A172 (cell line): ENCODE results near the gene ETV1. TPM values are rescaled to one million over a fixed set of nuclear protein-coding genes. Genes with fewer than 3 reads are reported as not detected.
A peak's percentile ranks its signal among the peaks of the same experiment; 100 is the strongest.

Source experiments
- DNase-seq: peaks from one replicate; pipeline ENCODE4 v3.0.0-alpha.2; 2015; ENCODE audit warnings: low spot score
- total RNA-seq: library from RNA; depleted of rRNA; stranded (reverse); fragments of >200 nt; shearing (Covaris generic); gene quantifications from 2 replicates; pipeline ENCODE4 v1.2.3, GENCODE V29; 2014

ETV1 gene
- total RNA-seq, 1 experiment from 2014 or later, result 5.2 TPM

DNA sequence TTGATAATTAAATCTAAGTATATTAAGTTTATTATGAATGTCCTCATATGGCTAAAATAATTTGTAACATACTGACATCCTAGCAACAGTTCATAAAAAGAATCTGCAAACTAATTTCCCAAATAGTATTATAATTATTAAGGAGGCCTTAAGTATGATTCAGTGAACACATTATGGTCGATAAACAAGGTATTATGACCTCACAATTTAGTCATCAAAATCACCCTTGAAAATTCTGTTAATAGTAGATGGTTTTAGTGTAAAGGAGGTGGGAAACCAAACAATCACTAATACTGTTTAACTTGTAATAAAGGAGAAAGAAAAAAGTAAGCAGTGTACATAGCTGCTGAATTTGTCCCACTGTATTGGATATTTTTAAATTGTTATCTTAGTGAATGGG lies 2.1 kb downstream of the ETV1 start:
- no peak for DNase-seq

DNA sequence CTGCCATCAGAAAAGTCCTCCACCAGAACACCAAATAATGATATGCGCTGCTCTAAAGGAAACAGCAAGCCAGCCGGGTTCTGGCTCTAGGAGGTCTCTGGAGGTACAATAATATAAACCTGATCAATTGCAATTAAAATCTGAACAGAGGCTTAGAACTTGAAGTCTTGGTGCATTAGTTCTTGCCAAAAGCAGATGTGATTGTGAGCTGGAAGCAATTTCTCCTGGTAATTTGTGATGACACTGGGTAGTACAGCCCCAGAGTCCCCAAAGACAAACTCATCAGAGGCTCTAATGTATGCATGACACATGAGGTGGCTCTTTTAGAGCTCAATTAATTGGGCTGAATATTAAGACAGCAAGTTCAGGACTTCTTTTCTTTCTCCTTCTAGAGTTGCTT lies 3.3 kb downstream of the ETV1 start:
- no peak for DNase-seq

DNA sequence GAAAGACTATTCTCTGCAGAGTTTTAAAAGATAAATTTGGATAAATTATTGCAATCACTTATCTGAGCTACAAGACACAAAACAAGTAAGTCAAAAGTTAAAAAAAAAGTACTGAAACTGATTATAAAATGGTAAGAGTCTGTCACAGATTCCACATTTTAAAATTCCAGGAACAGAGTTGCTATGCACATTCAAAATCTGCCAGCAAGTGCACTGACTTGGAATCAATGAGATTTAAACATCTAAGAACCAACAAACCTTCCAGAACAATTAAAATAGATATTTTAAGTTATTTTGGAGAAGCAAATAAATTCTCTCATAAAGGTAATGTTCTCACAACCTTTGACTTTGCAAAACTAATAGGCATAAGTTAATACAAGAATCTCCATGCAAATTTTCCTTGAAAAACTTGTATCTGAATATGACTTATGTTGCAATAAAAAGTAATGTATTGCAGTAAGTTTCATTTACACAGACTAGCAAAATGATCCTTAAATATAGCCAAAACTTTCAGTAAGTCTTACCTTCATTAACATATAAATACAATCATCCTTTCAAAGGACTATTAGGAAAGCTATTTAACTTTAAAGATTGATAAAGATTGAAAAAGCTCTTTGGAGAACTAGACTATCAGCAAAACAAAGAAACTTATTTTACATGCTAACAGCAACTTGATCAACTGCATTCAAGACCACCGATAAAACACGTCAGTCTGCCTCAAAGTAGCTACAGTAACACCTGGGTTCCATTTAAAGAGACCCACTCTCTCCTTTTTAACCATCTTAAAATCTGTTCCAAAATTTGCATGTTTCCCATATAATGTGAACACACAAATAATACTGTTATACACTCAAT lies 4.4 kb downstream of the ETV1 start:
- DNase-seq, result no peak

DNA sequence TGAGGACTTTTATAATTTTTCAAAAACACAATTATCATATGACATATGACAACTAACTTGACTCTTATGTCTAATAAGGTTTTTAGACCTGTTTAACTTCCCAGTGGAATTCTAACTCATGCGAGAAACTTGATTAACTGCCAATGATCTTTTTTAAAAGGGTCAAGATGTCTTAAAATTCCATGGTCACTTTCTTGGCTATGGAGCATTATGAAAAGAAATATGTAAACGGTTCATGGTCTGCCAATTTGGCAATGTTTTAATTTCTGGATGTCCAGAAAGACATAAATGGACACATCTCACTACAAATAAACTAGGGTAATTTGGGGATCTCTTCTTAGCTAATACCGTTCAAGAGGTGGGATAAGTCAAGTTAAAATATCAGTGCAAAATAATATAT lies 5.4 kb downstream of the ETV1 start:
- no peak for DNase-seq

DNA sequence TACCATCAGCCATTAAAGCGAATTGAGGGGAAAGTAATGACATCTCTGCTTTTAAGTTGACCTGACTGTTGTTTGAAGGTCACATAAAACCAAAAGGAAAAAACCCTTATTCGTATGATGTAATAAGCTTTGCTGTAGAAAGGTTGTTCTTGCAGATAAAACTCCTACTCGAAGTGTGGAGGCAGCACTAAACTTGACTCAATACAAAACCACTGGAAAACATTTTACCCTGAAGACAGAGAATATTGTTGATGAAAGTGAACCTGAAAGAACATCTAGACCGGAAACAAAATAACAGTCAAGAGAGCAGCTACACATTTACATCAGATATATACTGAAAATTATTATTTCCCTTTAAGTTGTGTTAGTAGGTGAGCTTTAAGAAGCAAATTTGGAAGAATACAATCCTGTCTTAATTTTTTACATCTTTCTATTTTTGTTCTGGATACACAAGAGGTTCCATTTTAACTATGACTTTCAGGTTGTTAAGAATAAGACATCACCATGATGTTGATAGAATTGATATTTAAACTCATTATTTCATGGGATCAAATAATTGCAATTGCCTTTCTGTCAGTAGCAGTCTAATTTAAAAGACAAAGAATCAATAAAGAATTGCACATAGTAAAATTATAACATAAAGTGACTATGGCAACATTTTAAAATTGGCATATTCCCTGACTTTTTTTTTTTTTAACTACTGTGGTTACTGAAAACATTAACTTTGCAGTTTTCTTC lies 6.4 kb downstream of the ETV1 start:
- DNase-seq, result no peak

DNA sequence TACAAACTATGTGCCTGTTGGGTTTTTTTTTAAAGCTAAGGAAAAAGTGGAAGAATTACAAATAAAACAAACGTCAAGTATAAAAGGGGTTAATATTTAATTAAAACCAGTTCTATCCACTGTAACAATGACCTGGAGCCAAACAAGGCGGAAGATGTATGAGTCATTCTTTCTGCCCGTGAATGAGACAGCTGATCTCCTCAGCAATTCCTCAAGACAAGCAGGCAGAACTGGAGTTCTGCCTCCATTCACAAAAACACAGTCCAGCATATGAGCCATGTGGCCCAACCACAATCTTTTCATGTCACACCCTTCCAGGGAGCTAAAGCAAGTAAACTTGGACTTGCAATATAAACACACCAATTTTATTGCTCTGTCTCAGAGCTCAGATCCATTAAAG lies 8.4 kb downstream of the ETV1 start:
- peak; percentile 97 for DNase-seq

DNA sequence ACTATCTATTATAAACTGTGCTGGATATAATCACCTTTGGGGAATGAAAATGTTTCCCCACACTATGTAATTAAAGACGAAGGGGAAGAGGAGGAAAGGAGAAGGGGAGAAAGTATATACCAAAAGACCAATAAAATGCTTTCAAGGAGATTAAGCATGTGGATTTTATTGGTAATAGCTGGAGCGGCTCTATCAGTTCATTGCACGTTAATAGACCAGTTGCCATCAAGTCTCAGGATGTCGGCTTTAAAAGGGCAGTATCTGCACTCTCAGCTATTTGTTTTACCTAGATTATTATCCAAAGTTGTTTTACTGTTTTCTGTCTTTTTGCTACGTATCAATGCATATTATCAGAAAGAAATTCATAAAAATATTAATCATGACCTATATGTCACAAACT lies 9.0 kb downstream of the ETV1 start:
- DNase-seq, result no peak

DNA sequence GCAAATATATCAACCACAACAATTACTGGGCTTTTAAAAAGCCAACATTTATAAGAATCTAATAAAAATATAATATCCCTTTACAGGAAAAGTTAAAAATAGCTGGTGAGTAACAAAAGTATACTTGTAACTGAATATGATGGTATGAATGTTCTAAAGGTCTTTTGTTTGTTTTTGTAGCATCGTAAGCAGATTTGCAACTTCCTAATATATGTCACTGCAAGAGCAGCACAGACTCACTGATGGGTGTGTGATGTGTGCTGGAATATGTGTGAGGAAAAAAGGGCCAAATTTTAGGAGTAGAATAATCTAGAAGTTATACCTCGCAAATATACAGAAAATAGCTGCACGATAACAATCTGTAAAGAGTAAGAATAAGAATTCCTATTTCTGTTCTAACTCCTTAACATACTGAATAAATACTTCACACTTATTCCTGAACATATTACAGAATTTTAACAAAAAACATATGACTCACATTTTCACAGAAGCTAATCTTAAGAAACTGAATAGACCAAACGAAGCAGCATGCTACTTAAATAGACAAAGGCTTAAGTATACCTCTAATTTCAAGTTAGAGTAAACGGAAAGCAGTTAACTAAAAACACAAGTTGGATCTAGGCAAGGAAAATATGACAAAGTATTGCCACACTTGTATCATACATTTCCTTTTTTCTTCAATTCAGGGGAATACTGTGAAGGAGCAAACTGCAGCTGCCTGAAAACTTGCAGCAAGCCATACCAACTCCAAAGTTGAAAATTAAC lies 9.6 kb downstream of the ETV1 start:
- DNase-seq, result no peak

DNA sequence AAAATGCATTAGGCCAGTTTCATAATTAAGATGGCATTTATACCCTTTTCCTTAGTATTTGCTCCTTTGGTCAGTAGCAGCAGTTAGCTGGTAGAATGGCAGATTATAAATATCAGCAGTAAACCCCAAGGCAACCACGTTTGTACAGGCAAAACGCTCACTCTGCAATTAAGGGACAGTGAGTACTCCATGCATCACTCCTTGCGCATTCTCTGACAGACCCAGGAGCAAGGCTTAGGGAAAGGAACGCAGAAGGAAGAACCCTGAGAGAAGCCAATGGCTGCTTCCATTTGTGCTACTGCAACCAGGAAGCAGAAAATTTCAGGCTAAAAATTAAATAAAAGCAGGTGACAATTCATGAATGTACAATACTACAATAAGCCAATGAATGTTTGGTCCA lies 12.9 kb downstream of the ETV1 start:
- no peak for DNase-seq

DNA sequence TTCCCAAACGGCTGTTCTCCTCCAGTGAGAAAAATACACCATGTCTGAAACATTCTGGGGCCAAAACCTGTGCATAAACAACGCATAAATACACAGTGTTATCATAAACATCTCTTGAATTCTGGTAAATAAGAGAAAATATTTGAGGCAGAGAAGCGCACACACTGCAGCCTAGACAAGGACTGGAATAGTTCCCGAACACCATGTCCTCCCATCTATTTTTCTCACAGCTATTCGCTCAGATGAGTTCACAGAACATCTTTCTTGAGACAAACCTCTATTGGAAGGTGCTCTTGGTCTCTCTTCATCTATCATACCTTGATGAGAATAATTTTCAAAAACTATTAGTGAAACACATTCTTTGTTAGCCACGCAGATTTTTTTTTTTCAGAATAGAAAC lies 24.4 kb downstream of the ETV1 start:
- no peak for DNase-seq

DNA sequence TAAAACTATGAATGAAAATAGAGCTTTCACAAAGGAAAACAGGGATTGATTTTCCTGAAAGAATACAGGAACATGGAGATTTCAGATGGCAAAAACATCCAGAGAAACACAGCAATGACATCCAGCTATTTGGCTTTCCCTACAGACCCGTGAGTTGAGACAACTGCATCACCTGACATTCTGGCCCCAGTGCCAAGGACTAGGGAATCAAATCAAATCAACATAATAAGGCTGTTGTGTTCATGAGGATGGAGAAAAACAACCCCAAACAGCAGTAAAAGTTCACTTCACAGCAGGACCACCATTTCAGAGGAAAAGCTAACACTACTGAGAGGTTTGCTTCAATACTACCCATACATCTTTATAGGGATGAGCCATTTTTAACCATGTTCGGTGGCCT lies 25.5 kb downstream of the ETV1 start:
- no peak for DNase-seq

DNA sequence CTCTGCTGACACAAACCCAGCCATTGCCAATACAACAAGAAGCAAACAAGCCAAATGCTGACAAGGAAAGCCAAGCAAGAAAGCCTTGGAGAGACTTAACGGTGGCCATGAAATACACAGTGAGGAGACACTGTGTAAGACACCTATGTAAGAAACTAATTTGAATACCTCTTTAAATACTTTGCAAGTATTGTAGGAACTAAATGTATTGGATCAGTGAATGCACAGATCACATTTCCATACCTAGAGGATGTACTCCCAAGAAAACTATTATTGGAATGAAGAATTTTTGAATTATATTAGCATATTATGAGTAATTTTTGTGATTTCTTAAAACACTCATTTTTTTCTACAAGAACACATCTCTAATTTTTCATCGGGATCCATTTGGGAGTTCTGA lies 34.0 kb downstream of the ETV1 start:
- no peak for DNase-seq

DNA sequence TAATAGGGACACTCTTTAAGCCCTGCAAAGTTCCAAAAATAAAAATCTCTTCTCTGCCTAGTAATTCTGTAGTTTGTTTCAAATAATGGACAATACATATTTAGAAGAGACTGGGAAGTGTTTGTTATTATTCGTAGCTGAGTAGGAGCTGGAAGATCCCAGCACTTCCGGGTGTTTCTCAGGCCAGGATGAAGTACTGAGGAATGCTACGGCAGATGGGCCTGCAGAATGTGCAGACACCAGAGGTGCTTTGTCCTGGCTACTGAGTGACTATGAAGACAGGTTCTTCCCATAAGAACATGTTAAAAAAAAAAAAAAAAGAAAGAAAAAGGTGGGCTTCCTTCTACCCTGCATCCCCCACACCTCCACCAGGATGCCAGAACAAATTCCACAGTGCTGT lies 36.1 kb downstream of the ETV1 start:
- no peak for DNase-seq

DNA sequence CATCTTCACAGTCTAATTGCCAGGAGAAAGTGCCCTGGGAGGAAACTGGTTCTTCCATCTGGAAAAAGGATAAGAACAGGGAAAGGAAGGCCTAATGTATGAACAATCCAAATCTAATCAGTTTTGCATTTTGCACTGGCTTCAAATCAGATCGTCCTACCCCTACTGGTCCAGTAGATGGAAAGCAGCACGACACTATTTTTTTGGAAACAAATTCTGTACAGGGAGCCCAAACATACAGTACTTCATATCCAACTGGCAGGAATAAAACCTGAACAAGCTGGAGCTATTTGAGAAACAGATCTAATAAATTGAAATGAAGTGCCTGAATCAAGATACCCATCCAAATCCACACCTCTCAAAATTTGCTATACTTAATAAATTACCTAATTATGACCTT lies 36.5 kb downstream of the ETV1 start:
- DNase-seq, result no peak

DNA sequence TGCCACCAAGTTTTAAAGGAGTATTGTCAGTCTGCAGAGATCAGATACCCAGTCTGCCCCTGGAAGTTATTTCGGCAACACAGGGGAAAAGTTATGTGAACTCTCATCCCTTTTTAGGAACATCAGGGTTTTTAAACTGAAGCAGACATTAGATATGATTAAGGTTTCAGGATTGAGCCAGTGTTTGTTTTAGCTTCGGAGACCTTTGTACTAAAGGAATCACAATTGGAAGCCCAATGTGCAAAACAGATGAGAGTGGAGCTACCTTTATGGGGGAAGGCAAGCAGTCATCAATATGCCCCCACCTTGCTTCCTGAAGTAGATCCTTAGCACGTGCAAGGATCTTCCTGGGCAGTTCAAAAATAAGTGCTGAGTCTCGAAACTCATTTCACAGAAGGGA lies 39.5 kb downstream of the ETV1 start:
- no peak for DNase-seq

DNA sequence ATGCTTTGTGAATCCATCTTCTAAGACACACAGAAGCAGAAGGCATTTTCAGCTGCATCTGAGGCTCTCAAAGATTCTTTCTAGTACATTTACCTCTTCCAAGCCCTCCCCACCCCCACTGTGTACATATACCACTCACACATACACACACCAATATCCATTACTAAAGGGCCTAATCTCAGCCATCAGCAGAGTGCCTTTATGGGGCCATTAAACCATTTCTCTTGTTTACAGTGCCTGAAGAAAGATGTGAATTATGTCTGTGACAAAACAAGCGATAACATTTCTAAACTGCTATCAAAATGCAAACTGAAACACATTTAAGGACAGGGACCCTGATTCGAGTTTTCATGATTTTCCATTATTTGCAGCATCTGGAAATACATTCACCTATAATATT lies 40.0 kb downstream of the ETV1 start:
- DNase-seq, result no peak

DNA sequence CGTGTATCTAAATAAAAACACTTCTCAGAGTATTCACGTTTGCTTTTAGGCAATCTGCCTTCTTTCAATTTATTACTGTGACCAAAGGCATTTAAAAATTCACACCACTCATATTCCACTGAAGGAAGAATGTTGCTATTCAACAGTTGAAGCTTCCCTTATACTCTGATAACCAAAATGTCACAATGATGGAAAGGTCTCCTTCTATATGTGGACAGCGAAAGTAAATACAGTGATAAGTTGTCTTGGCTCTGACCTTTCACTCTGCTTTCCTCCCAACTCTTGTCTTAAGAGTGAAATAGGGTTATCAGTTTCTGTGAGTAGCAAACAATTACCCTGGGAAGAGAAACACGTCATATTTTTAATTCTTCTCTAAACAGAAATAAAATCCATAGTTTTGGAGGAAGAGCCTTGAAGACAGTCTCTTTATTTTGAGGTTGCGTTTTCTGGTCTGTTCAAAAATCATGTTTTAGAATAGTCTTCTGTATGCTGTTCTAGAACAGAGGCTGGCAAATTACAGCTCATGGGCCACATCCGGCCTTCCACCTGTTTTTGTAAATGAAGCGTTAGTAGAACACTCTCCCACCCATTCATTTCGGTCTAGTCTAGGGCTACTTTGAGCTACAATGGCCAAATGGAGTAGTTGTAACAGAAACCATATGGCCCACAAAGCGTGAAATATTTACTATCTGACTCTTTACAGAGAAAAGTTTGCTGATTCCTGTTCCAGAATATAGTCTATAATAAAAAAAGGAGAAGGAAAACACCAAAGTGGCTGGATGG lies 41.3 kb downstream of the ETV1 start:
- no peak for DNase-seq

DNA sequence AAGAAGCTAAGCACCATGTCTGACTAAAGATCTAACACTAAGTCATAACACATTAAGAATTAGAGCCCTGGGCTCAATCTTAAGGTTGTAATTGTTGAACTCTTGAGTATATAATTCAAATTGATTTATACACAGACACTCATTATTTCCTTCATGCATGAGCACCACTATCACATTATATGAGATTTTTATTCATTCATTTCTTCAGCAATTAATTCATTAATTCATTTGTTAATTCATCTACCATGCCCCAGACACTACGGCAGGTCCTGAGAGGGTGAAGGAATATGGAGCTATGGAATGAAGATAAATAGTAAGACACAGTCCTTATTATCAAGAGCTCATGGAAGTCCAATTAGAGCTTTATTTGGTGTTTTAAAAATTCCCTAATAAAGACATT lies 41.9 kb downstream of the ETV1 start:
- DNase-seq, result no peak

DNA sequence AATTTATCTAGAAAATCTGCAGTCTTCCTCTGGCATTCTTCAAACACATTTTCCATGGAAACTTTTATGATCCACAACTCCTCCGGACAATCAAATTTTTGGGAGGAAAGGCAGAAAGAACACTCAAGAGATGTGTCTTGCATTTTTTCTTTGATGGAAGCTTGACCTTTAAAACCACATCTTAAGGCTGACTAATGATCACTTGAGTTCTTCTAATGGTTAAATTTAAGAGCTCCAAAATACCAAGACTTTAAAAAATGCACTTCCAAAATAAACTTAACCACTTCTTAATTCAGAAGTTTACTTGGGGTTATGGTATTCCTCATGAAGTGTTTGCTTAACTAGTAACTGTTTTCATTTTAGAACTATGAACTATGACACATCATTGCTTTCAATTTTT lies 43.3 kb downstream of the ETV1 start:
- DNase-seq, result peak; percentile 51

DNA sequence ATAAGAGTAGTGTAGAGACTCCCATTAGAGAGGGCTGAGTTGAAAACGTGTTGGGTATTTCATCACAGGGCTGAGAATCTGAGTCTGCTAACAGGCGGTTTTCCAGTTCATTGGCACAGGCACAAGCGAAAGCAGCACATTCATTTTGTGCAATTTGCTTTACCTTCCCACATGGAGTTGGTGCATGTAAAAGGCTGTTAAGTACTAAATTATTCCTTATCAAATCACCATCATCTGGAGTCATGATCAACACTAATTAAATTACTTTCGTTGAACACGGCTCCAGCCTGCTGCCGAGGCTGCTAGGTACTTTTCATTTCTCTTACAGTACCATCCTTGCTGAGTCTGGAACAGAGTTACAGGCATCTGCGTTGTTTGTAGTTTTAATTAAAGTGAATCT lies 43.8 kb downstream of the ETV1 start:
- DNase-seq, result peak; percentile 21

DNA sequence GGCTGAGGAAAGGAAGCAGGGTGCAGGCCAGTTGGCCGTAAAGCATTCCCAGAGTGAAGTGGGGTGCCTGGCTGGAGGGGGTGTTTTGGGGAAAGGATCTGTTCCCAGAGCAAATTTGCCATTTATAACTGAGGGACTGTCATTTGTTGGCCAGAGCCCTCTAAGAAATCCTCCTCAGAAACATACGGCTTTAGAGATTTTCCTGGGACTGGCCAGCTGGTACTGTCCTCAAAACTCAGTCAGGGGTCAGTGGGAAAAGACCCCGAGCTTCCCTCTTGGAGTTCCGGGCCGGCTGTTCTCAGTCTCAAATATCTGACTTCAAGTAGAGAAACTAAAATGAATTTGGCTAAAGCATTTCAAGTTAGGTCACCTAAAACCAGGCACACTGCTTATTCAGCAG lies 55.9 kb downstream of the ETV1 start:
- no peak for DNase-seq

DNA sequence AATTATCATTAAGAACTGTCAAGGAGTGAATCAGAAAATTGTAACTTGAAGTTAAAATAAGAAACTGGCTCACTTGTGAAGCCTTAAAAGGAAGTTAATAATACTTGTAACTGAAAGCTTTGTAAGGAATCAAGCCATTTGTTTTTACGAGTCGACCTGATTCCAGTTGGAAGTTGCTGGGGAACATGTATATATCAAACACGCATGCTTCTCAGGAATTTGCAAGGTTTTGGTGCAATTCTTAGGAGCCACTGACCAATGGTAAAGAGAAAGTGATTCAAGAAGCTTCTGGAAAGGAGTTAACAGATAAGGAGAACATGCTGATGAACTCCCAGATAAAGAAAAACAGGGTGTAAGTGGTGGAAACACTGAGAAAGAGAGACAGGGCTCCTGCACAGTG lies 56.4 kb downstream of the ETV1 start:
- no peak for DNase-seq
